ENCODE data around the gene SMARCA4.

- TF ChIP-seq CTCF (conservative IDR thresholded peaks at IDR 0.05; ENCODE audit: low read length), result no peak
- TF ChIP-seq EZH2phosphoT487 (IDR thresholded peaks at IDR 0.05; ENCODE audit: borderline replicate concordance, low read depth, low read length), result no peak
These were observed 64.2 kb downstream of the SMARCA4 start for GRCh38 chr19:11025006-11025405.
